GM18861 (cell line): ENCODE measurements around the gene UCK2.
"Not testable (repeated sequence)": the region's sequence is repeated elsewhere in the genome, so short reads cannot be mapped to it uniquely, and the experiment has no call there.

Experiments used
- ATAC-seq: cut with Tn5 transposase; IDR thresholded peaks from one replicate; pipeline ENCODE4 v1.9.1; 2021; ENCODE audit not compliant: unreplicated experiment

Gene UCK2

DNA sequence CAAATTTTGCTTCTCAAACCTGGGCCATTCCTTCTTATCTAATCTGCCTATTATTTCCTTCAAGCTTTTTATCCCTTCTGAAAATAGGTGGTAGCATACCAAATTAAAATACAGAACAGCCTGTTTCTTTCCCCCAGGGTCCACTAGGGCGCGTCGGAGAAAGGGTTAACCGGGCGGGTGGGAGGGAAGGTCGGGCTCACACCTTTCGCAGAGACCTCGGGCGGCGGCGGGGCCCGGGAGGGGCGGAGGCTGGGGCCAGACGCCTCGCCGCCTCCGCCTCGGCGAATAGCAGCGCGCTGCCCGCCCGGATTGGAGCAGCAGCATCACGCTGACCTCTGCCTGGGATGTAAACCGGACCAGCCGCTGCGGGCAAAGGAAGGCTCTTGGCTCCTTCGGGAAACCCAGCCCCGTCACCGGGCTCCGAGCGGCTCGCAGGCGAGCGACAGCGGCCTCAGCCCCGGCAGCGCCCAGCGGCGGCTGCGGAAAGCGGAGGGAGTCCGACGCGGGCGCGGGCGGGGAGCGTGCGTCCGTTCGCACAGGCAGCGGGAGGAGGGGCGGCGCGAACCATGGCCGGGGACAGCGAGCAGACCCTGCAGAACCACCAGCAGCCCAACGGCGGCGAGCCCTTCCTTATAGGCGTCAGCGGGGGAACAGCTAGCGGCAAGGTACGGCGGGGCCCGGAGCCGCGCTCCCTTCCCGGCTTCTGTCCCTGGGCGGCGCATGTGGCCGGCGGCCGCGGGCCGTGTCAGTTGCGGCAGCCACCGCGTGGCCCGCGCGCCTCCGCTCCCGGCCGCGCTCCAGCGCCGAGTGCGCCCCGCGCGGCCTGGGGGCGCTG lies at the start of gene UCK2:
UCK2 (plus strand) TSS at position 347 of the 835 bp plus-strand sequence; CDS start at position 567, 220 bp downstream.
- peak; percentile 64 for ATAC-seq

DNA sequence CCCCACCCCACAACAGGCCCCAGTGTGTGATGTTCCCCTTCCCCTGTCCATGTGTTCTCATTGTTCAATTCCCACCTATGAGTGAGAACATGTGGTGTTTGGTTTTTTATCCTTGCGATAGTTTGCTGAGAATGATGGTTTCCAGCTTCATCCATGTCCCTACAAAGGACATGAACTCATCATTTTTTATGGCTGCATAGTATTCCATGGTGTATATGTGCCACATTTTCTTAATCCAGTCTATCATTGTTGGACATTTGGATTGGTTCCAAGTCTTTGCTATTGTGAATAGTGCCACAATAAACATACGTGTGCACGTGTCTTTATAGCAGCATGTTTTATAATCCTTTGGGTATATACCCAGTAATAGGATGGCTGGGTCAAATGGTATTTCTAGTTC lies 49.2 kb upstream of the UCK2 start:
- not testable (repeated sequence) for ATAC-seq

DNA sequence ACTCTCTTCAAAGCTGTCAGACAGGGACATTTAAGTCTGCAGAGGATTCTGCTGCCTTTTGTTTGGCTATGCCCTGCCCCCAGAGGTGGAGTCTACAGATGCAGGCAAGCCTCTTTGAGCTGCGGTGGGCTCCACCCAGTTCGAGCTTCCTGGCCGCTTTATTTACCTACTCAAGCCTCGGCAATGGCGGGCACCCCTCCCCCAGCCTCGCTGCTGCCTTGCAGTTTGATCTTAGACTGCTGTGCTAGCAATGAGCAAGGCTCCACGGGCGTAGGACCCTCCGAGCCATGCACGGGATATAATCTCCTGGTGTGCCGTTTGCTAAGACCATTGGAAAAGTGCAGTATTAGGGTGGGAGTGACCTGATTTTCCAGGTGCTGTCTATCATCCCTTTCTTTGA lies 43.9 kb upstream of the UCK2 start:
- not testable (repeated sequence) for ATAC-seq

DNA sequence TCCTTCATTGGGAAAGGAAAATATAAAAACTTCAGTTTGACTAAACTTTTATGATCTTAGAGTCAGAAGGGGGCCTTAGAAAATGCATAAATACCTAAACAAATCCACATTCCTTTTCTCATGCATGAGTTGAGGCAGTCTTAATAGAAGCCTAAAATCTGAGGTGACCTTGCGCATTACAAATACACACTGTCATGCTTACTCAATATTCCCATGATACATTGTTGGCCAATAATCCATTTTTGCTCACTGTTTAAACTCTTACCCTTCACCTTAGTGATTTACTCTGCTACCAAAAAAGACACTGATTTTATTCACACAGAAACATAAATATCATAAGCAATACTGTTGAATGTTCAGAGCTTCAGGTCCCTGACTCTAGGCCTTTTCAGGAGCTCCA lies 39.7 kb upstream of the UCK2 start:
- no peak for ATAC-seq

DNA sequence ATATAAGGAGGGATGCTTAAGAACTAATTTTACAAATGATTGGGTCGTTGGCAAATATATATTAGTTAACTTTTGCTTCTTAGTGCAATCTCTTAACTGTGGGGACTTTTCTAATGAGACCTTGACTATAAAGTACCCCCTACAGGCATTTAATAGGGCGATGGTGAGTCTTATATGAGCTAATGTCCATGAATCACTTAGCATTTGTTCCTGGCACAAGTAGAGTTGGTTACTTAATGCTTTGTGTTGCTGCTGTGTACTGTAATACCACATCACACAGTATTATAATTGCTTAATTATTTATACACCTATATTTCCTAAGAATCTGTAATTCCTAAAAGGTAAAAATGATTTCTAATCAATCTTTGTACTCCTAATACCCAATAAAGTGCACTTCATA lies 33.5 kb upstream of the UCK2 start:
- no peak for ATAC-seq

DNA sequence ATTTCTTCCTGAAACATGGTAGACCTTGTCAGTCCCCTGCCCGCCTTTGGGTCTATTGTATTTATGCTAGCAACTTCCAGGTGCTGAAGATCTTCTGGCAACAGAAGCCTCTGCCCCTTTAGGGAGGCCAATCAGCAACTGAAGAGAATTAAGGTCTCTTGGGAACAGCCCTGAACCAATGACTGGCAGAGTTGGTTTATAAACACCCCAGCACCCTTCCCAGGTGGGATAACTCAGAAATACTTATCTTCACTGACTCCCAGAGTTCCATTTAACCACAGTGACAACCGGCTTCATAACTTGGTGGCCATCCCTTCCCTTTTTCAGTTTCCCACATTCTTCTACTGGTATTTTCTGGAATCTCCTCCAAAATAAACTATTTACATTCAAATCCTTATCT lies 31.5 kb upstream of the UCK2 start:
- no peak for ATAC-seq

DNA sequence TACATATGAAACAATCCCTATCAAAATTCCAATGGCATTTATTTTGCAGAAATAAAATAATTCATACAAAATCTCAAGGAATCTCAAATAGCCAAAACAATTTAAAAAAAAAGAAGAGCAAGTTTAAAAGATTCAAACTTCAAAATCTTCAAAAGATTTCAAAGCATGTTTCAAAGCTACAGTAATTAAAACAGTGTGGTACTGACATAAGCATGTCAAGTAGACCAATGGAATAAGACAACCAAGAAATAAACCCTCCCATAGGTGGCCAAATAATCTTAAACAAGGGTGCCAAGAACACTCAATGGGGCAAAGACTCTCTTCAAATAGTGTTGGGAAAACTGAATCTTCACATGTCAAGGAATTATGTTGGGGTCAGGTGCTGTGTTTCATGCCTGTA lies 28.0 kb upstream of the UCK2 start:
- ATAC-seq, result no peak

DNA sequence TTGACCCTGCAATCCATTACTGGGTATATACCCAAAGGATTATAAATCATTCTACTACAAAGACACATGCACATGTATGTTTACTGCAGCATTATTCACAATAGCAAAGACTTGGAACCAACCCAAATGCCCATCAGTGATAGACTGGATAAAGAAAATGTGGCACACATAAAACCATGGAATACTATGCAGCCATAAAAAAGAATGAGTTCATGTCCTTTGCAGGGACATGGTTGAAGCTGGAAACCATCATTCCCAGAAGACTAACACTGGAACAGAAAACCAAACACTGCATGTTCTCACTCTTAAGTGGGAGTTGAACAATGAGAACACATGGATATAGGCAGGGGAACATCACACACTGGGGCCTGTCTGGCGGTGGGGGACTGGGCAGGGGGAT lies 22.9 kb upstream of the UCK2 start:
- ATAC-seq, result not testable (repeated sequence)

DNA sequence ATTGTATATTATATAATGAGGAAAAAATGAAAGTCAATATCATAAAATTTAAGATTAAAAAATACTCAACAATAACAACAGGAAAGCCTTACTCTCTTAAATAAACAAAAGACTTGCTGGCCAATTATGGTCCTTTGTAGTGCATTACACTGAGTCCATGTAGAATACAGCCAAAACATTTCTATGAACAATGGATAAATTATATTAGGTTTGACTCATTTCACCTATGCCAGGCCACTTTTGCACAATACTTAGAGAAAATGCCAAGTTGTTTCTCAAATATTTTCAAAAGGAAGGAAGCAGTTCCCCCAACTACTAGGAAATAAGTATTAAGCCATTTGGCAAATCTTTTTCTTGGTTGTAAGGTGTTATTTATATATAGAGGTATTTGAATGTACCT lies 19.8 kb upstream of the UCK2 start:
- no peak for ATAC-seq

DNA sequence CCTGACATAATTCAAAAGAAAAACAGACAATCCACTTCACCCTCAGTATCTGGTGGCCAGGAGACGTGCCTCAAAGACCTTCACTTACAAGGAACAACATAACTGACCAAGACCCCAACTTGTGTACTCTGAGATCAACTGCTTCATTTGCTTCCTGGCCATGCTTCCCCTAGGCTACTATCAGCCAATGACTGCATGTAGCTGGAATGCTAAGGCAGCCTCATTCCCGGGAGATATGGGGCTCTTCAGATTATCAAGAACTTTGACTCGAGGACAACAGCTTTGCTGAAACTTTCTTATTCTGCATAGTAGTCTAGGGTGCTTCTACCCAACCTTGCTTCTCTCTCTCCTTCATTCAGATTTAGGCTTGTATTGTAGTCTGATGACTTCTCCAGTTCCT lies 11.7 kb upstream of the UCK2 start:
- ATAC-seq, result no peak

DNA sequence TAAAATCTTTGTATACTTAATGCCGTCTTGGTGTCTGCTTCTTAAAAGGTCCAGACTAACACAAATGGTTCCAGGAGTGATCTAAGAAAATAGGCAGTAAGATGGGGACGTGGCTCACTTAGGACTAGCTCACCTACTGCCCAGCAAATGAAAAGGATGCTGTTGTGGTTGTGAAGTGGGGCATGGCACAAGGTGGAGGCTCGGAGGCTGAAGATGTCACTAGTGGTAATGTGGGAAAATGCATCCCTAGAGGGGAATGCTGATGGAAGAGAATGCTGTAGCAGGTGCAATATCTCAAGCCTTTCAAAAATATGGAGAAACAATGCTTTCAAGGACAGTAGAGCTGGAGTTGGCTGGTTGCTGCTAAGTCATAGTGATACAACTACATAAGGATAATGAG lies 11.3 kb upstream of the UCK2 start:
- no peak for ATAC-seq

DNA sequence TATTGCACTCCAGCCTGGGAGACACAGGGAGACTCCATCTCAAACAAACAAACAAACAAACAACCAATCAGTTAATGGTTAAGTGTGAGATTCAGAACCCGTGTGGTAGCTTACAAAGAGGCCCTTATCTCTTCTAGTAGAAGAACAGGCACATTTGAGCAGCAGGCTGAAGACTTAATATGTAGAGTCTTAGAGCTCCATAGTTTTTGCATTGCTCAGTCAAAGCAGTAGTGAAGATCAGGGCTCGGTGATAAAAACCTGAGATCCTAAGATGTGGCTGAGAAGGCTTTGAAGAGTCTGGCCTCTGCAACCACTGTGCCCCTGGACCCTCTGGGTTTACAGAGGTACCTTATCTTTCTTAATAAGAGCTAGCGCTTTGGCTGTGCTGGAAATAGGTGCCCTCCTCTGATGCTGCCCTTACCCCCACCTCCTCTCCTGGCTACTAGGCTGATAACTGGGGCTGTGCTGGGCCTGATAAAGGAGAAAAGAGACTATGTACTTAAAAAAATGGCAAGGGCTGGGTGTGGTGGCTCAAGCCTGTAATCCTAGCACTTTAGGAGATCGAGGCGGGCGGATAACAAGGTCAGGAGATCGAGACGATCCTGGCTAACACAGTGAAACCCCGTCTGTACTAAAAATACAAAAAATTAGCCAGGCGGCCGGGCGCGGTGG lies 10.5 kb upstream of the UCK2 start:
- no peak for ATAC-seq

DNA sequence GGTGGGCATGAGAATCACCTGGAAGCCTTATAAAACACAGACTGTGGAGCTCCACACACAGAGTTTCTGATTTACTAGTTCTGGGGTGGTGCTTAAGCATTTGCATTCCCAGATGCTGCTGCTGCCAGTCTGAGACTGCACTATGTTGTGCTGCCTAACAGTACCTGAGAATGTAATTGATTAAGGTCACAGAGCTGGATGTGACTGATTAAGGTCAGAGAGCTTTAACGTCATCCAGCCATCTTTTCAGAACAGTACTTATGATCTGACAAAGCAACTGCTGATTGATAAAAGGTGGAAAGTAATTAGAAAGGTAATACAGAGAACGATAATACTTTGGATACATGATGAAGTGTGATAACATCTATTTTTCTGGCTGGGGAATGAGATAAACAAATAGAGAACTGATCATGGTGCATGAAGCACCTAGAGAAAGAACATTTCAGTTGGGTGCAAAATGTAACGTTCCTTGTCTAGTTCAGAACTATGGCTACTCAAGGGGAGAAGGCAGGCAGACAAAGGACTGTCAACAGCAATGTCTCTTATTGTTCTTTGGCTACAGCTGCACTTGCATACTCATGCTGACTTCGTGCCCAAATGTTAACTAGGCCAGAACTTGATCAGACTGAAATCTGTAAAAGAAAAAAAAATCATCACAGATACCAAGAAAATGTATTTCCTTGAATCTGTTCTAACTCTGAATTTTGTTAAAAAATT lies 3.7 kb upstream of the UCK2 start:
- ATAC-seq, result no peak

DNA sequence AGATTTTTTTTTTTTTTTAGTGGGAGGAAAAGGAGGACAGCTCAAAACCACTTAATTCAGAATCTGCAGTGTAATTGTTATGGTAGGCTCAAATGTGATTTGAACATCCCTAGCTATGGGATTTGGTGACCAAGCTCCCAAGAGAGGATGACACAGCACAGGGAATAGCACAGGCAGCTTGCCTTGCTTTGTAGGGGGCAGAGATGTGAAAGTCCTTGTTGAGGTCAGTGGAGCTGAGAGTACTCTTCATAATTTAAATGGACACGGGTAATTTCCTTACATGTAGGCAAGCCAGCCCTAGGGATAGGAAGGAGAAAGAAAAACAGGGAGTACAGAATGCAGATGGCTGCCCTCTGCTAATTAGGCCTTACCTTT lies 3.2 kb upstream of the UCK2 start:
- ATAC-seq, result no peak

DNA sequence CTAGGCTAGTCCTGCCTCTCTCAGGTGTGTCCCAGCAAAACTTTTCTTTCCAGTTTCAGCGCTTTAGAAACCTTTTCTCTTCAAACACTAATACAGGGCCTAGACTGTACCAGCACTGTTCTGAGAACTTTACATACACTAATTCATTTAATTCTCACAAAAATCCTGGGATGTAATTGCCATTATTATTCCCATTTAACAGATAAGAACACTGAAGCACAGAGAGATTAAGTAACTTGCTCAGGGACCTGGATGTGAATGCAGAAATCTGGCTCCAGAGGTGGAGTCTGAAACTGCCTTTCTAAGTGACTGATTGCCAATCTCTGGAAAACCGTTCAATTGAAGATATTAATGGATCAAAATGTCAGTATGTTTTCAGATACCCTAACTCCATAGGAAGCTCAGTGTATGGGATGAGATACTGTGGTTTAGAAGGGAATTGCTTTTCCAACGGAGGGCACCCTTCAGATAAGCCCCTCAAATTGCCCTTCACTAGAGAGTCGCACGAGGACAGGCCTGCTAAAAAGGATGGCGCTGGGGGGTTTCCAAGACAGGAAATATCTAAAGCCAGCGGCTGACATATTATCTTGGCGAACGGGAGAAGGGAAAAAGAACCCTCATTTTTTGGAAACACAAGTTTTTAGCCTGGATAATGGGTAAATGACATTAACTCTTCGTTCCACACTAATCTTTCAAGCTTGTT lies 698 bp upstream of the UCK2 start:
- ATAC-seq, result no peak

DNA sequence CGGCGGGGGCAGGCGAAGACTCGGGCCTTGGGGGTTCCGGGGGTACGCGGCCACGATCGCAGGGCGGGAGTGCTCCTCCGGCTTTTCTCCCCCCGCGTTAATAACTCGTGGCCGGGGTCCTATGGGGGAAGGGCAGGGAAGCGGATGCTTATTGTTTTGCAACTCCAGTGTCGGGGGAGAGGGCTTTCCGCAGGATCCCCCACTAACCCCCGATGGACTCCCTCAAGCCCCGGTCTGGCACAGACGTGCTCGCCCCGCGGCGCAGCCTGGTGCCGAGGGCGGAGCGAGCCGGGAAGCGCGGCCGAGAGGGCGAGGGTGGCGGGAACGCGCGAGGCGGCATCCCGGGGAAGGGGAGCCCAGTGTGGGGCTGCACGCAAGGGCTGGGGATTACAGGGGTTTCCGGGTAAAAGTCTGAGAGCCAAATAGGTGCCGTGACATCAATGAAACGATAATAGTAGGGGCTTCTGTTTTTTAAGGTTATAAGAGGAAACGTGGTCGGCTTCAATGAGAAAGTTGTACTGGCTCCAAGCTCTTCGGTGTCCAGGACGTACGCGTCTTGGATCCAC lies 772 bp downstream of the UCK2 start:
- peak; percentile 28 for ATAC-seq

DNA sequence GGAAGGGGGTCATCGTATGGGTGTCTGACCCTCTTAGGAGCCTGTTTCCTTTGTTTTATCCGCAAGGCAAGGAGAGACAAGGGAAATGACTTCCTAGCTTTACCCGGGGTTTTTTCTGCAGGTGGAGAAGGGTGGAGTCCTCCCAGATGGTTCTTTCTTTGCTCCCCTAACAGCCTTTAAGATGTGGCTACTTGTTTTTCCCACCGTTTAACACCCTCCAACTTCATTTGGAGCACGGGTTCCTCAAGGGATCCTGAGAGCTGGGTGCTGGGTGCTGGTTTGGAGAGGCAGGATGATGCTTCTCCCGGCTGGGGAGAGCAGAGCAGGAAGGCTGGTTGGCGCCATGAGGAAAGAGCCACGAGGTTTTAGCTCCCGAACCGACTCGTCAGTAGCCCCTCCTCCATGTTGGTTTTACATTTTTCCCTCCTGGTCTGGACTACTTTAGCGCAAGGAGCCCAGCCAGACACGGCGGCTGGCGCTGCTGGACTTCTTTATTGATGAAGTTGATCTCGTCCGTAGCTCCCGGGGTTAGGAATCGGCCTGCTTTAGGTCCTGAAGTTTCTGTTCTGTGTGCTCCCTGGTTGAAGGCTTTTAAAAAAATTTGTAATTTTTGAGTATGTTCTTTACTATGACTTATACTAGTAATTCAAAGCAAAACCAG lies 1.4 kb downstream of the UCK2 start:
- ATAC-seq, result no peak

DNA sequence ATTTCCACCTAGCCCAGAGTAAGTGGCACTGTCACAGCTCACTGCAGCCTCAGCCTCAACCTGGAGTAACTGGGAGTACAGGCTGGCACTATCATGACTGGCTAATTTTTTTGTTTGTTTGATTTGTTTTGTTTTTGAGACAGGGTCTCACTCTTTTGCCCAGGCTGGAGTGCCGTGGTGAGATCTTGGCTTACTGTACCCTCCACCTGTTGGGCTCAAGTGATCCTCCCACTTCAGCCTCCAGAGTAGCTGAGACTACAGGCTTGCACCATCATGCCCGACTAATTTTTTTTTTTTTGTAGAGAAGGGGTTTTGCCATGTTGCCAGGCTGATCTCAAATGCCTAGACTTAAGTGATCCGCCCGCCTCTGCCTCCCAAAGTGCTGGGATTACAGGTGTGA lies 2.5 kb downstream of the UCK2 start:
- ATAC-seq, result no peak

DNA sequence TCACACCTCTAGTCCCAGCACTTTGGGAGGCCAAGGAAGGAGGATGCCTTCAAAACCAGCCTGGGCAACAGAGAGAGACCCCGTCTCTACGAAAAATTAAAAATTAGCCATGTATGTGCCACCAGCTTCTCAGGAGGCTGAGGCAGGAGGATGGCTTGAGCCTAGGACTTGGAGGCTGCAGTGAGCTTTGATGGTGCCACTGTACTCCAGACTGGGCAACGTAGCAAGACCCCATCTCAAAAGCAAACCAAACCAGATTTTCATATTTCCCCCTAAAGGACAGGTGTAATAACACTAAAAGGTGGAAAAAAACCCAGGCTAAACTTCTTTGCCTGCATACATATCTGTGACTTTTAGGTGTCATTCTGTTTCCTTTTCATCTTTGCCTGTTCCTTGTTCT lies 3.7 kb downstream of the UCK2 start:
- ATAC-seq, result no peak

DNA sequence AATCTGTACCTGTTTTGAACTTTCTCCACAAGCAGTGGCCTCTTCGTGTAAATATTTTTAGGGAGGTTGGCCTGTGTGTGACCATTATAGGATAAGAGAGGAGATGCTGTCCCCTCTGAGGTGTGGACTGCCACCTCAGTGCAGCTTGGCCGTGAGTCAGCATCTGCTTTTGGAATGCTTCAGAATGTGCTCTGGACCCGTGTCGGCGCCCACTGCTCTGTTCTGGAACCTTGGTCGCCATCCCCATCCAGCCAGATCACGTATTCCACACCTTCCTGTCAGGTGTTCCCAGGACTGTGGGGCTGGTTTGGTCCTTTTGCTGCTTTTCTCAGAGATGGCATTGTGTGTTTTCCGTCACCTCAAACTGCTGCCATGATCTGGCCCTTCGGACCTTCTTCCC lies 5.5 kb downstream of the UCK2 start:
- ATAC-seq, result no peak

DNA sequence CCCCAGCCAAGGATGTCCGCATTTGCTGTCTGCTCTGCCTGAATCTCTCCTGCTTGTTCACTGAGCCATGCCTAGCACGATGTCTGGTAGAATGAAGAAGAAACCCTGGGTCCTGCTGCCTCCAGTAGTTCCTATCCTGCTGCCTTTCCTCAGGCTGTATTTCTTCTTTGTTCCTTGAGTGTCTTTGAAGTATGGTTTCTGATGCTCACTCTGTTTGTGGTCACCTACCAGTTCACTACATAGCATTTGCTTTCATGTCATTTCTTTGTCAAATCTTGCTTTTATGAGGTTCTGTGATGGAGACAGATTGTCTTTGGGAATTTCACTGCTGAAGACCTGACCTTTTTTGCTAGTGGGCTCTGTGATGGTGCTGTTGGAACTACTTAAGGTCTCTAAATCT lies 5.9 kb downstream of the UCK2 start:
- no peak for ATAC-seq
